Skeletal muscle tissue (tissue), 5 donors: ENCODE results near the gene BCL2L12. TPM values are rescaled to one million over a fixed set of nuclear protein-coding genes. Genes with fewer than 3 reads are reported as not detected.
"Not testable (repeated sequence)": the region's sequence is repeated elsewhere in the genome, so short reads cannot be mapped to it uniquely, and the experiment has no call there.

Source experiments
- H3K27ac ChIP-seq: one replicate; pipeline ENCODE4 v1.7.0; 2013; ENCODE audit warnings: mild to moderate bottlenecking, low read depth, low read length, inconsistent platforms
- H3K27me3 ChIP-seq, 3 donors: one replicate each; pipeline ENCODE4 v1.7.0; 2013; ENCODE audit warnings: low read length in 3 of 3; ENCODE audit not compliant: control insufficient read depth in 3 of 3, insufficient read depth in 3 of 3
- H3K36me3 ChIP-seq, 3 donors: one replicate each; pipeline ENCODE4 v1.7.0; 2013; ENCODE audit warnings: low read length in 3 of 3; ENCODE audit not compliant: control insufficient read depth in 3 of 3, insufficient read depth in 3 of 3
- H3K4me1 ChIP-seq, 3 donors: one replicate each; pipeline ENCODE4 v1.7.0; 2013; ENCODE audit warnings: low read length in 3 of 3, mild to moderate bottlenecking in 3 of 3; ENCODE audit not compliant: control insufficient read depth in 3 of 3, insufficient read depth in 3 of 3
- H3K4me3 ChIP-seq, 3 donors: one replicate each; pipeline ENCODE4 v1.7.0; 2013; ENCODE audit warnings: low read length in 3 of 3
- H3K9ac ChIP-seq, 3 donors: one replicate each; pipeline ENCODE4 v1.7.0; 2013; ENCODE audit warnings: low read length in 3 of 3, mild to moderate bottlenecking in 3 of 3, moderate library complexity in 2 of 3, low read depth in 1 of 3
- H3K9me3 ChIP-seq, 3 donors: one replicate each; pipeline ENCODE4 v1.7.0; 2013; ENCODE audit warnings: low read length in 3 of 3; ENCODE audit not compliant: control insufficient read depth in 3 of 3
- small RNA-seq: library from RNA; depleted of rRNA; stranded (forward); fragments of <200 nt; gene quantifications from one replicate; pipeline ENCODE3, GENCODE V24; 2014
- total RNA-seq: library from RNA; depleted of rRNA; stranded (reverse); fragments of >200 nt; gene quantifications from one replicate; pipeline ENCODE4 v1.2.3, GENCODE V29; 2014
- donor health status: Osteomylitis.

BCL2L12 gene
- total RNA-seq, 1 donor from 2014 or later = 4.7 TPM

DNA sequence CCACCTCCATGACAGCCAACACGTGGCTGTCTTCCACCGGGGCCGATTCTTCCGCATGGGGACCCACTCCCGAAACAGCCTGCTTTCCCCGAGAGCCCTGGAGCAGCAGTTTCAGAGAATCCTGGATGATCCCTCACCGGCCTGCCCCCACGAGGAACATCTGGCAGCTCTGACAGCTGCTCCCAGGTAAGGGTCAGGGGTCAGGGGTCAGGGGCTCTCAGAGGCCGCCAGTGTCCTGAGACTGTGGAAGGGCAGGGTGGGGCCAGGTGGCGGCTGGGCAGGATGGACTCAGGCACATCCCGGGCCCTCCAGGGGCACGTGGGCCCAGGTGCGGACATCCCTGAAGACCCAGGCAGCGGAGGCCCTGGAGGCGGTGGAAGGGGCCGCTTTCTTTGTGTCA lies 40.2 kb downstream of the BCL2L12 start:
- no peaks in the 10 kb centered on the region for H3K27me3 ChIP-seq
- no peaks in the 10 kb centered on the region for H3K36me3 ChIP-seq
- H3K4me1 ChIP-seq = no peaks in the 10 kb centered on the region
- H3K9ac ChIP-seq = no peak overlapping the region
- H3K9me3 ChIP-seq = no peaks in the 10 kb centered on the region
- no peak overlapping the region for H3K27ac ChIP-seq
- H3K4me3 ChIP-seq = no peak overlapping the region

DNA sequence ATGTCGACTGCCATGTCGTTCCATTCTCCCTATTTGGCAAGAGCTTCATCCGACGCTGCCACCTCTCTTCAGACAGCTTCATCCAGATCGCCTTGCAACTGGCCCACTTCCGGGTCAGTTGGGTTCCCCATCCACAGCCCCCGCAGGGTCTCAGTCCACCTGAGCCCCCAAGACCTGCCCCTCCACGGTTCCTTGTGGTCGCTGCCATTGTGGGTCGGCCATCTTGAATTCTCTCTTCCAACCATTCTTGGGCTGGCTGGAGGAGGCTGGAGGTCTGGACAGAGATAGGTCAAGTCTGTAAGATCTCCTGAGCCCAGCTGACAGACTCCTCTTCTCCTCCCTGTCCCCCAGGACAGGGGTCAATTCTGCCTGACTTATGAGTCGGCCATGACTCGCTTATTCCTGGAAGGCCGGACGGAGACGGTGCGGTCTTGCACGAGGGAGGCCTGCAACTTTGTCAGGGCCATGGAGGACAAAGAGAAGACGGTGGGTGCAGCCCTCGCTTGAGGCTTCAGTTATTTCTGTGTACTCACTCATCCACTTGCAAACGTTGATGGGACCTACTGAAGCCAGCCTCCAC lies 44.7 kb downstream of the BCL2L12 start:
- Histone ChIP-seq H3K9me3 (no peaks in the 10 kb centered on the region), H3K27me3 (no peaks in the 10 kb centered on the region), H3K4me1 (no peaks in the 10 kb centered on the region), H3K9ac (no peak overlapping the region), H3K27ac (no peak overlapping the region), H3K4me3 (no peak overlapping the region), H3K36me3 (no peaks in the 10 kb centered on the region)

DNA sequence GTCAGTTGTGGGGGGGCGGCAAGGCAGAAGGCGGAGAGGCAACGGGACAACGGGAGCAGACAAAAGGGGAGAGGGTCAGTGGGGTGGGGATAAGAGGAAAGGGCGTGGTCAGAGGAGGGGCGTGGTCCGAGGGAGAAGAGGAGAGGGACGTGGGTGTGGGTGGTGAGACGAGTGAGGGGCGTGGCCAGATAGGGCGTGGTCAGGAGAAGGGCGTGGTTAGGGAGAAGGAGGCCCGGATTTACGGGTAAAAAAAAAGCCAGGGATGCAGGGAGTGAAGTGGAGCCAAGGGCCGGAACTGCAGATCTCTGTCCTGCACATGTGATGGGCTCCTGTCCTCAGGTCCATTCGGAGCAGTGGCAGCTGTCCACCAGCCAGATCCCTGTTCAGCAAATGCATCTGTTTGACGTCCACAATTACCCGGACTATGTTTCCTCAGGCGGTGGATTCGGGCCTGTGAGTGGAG lies 46.7 kb downstream of the BCL2L12 start:
- Histone ChIP-seq H3K4me1 (no peaks in the 10 kb centered on the region), H3K9ac (no peak overlapping the region), H3K9me3 (no peaks in the 10 kb centered on the region), H3K27me3 (no peaks in the 10 kb centered on the region), H3K27ac (no peak overlapping the region), H3K36me3 (no peaks in the 10 kb centered on the region), H3K4me3 (no peak overlapping the region)

DNA sequence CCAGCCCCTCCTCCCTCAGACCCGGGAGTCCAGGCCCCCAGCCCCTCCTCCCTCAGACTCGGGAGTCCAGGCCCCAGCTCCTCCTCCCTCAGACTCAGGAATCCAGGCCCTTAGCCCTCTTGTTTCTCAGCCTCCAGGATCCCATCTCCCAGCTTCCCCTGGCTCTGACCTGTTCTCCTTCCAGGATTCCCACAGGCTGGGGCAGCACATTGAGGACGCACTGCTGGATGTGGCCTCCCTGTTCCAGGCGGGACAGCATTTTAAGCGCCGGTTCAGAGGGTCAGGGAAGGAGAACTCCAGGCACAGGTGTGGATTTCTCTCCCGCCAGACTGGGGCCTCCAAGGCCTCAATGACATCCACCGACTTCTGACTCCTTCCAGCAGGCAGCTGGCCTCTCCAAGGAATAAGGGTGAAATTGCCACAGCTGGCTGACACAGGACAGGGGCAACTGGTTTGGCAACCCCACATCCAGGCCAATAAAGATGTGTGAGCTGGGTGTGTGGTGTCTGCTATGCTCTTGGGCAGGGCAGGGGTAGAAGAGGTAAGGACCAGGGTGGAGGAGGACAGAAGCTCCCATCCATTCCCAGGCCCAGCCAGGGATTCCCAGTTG lies 47.6 kb downstream of the BCL2L12 start:
- H3K9me3 ChIP-seq = no peaks in the 10 kb centered on the region
- peak overlapping the region in 1 of 3 donors; percentile 33 for H3K9ac ChIP-seq
- H3K36me3 ChIP-seq = no peaks in the 10 kb centered on the region
- no peaks in the 10 kb centered on the region for H3K27me3 ChIP-seq
- H3K27ac ChIP-seq = no peak overlapping the region
- peaks cover 0 to 3% (median 0%) of the 10 kb centered on the region in 3 donors for H3K4me1 ChIP-seq
- no peak overlapping the region for H3K4me3 ChIP-seq

DNA sequence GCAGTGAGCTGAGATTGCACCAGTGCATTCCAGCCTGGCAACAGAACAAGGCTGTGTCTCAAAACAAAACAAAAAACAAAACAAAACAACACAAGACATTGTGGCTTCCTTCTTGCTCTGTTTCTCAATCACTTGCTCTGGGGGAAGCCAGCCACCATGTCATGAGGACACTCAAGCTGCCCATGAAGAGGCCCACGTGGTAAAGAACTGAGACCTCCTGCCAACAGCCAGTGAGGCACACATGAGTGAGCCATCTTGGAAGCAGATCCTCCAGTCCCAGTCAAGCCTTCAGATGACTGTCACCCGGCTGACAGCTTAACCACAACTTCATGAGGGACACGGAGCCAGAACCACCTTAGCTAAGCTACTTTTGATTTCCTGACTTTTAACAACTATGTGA lies 50.4 kb downstream of the BCL2L12 start:
- no peak overlapping the region for H3K27ac ChIP-seq
- H3K27me3 ChIP-seq = no peaks in the 10 kb centered on the region
- H3K4me3 ChIP-seq = no peak overlapping the region
- H3K36me3 ChIP-seq = no peaks in the 10 kb centered on the region
- H3K4me1 ChIP-seq = peaks cover 0 to 3% (median 0%) of the 10 kb centered on the region in 3 donors
- H3K9ac ChIP-seq = no peak overlapping the region
- H3K9me3 ChIP-seq = no peaks in the 10 kb centered on the region

DNA sequence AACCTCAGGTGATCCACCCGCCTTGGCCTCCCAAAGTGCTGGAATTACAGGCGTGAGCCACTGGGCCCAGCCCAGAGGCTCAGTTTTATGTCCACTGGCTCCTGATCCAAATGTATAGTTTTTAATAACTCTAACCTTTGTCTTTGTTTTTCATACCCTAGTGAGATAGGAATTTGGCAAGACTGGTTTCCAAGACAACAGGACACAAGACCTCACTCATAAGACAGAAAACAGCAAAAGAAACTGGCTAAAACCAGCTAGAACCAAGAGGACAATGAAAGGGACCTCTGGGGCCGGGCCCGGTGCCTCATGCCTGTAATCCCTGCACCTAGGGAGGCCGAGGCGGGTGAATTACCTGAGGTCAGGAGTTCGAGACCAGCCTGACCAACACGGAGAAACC lies 52.8 kb downstream of the BCL2L12 start:
- H3K4me1 ChIP-seq = peaks cover 0 to 3% (median 0%) of the 10 kb centered on the region in 3 donors
- H3K9me3 ChIP-seq = no peaks in the 10 kb centered on the region
- no peak overlapping the region for H3K9ac ChIP-seq
- no peaks in the 10 kb centered on the region for H3K27me3 ChIP-seq
- H3K4me3 ChIP-seq = no peak overlapping the region
- H3K27ac ChIP-seq = peak overlapping the region; percentile 57
- H3K36me3 ChIP-seq = peaks cover 0 to 2% (median 0%) of the 10 kb centered on the region in 3 donors

DNA sequence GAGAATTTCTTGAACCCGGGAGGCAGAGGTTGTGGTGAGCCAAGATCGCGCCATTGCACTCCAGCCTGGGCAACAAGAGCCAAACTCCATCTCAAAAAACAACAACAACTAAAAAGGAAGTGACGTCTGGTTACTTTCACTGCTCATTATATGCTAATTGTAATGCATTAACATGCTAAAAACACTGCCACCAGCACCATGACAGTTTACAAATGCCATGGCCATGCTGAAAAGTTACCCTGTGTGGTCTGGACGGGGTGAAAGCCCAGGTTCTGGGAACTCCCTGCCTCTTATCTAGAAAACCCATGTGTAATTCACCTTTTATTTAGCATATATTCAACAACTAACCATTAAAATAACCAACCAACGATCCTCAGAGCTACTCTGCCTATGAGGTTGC lies 53.3 kb downstream of the BCL2L12 start:
- Histone ChIP-seq H3K4me1 (peaks cover 0 to 3% (median 0%) of the 10 kb centered on the region in 3 donors), H3K27me3 (no peaks in the 10 kb centered on the region), H3K27ac (no peak overlapping the region), H3K36me3 (peaks cover 0 to 2% (median 0%) of the 10 kb centered on the region in 3 donors), H3K4me3 (no peak overlapping the region), H3K9me3 (no peaks in the 10 kb centered on the region), H3K9ac (no peak overlapping the region)

DNA sequence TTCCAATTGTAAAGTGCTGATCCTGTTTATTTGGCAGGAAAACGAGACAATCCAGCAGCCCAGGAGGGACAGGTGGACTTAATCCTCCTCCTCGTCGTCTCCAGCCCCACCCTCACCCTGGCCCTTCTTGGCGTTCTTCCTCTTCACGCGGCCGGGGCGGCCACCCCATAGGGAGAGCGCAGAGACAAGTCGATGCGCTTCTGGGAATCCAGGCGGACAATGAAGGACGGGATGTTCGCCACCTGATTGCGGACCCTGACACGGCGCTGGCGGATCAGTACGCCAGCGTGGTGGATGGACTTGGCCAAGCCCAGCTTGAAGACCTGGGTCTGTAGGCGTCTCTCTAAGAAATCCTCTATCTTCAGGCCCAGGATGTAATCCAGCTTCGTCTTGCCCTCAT lies 53.7 kb downstream of the BCL2L12 start:
- not testable (repeated sequence) for H3K36me3 ChIP-seq, H3K27ac ChIP-seq

More for the DNA sequence above, 53.7 kb downstream of the BCL2L12 start:
- H3K9me3 ChIP-seq, H3K4me3 ChIP-seq, H3K9ac ChIP-seq, H3K27me3 ChIP-seq, H3K4me1 ChIP-seq: not testable (repeated sequence)

Small RNA genes within 50 kb of the gene (small RNA-seq; reads per million reads assigned to genes)
- not detected for gene MIR5088

Other genes with a start within 250 kb of the BCL2L12 start
- not detected for gene PTH2, start 242.5 kb upstream of the BCL2L12 start, total RNA-seq
- not detected for gene GFY, start 240.5 kb upstream of the BCL2L12 start, total RNA-seq
- 1.0 TPM for gene SLC17A7, start 224.4 kb upstream of the BCL2L12 start, total RNA-seq
- gene PIH1D1, start 214.1 kb upstream of the BCL2L12 start, total RNA-seq = 56.4 TPM
- 20.9 TPM for gene ALDH16A1, start 212.7 kb upstream of the BCL2L12 start, total RNA-seq
- gene FLT3LG, start 191.7 kb upstream of the BCL2L12 start, total RNA-seq = 0.52 TPM
- 4,175 TPM for gene RPL13A, start 178.3 kb upstream of the BCL2L12 start, total RNA-seq
- gene RPS11, start 169.5 kb upstream of the BCL2L12 start, total RNA-seq = 5,888 TPM
- gene FCGRT, start 153.3 kb upstream of the BCL2L12 start, total RNA-seq = 114 TPM
- gene RCN3, start 137.9 kb upstream of the BCL2L12 start, total RNA-seq = 48.5 TPM
- gene NOSIP, start 85.4 kb upstream of the BCL2L12 start, total RNA-seq = 73.1 TPM
- not detected for gene PRRG2, start 84.6 kb upstream of the BCL2L12 start, total RNA-seq
- 3.1 TPM for gene PRR12, start 74.8 kb upstream of the BCL2L12 start, total RNA-seq
- 4.2 TPM for gene RRAS, start 25.8 kb upstream of the BCL2L12 start, total RNA-seq
- gene SCAF1, start 23.7 kb upstream of the BCL2L12 start, total RNA-seq = 8.4 TPM
- gene IRF3, start 76 bp upstream of the BCL2L12 start, total RNA-seq = 31.3 TPM
- 362 TPM for gene PRMT1, start 11.3 kb downstream of the BCL2L12 start, total RNA-seq
- 1.0 TPM for gene ADM5, start 23.7 kb downstream of the BCL2L12 start, total RNA-seq
- 4.7 TPM for gene CPT1C, start 25.2 kb downstream of the BCL2L12 start, total RNA-seq
- gene TSKS, start 97.4 kb downstream of the BCL2L12 start, total RNA-seq = under 0.01 TPM
- gene AP2A1, start 101.1 kb downstream of the BCL2L12 start, total RNA-seq = 32.9 TPM
- 12.5 TPM for gene FUZ, start 147.4 kb downstream of the BCL2L12 start, total RNA-seq
- 11.0 TPM for gene MED25, start 152.4 kb downstream of the BCL2L12 start, total RNA-seq
- gene PTOV1, start 185.2 kb downstream of the BCL2L12 start, total RNA-seq = 63.7 TPM
- 17.2 TPM for gene PNKP, start 201.6 kb downstream of the BCL2L12 start, total RNA-seq
- 3.1 TPM for gene AKT1S1, start 211.4 kb downstream of the BCL2L12 start, total RNA-seq
- 7.3 TPM for gene TBC1D17, start 211.8 kb downstream of the BCL2L12 start, total RNA-seq
- 0.52 TPM for gene IL4I1, start 231.0 kb downstream of the BCL2L12 start, total RNA-seq